ENCODE measurements around the gene MYO5A.

DNA sequence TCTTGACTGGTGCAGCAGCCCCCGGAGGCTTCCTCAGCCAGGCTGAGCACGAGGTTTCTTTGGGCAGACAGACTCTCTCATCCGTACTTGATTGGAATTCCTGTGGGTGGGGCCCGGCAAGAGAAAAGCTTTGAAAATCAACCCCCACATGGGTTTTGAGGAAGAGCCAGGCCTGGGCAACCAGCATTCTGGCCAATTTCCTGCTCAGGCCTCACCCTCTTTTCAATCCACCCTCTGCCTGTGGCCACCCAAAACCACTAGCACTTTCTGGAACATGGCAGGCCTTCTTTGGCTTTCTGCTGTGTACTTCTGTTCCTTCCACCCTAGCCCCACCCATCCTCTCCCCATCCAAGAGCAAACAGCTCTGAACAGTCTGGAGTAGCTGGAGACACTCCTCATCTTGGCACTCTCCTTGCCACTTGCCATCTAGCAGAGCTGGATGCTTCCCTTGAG is 239.0 kb downstream of the MYO5A start:
- TF ChIP-seq, protein P1, sequence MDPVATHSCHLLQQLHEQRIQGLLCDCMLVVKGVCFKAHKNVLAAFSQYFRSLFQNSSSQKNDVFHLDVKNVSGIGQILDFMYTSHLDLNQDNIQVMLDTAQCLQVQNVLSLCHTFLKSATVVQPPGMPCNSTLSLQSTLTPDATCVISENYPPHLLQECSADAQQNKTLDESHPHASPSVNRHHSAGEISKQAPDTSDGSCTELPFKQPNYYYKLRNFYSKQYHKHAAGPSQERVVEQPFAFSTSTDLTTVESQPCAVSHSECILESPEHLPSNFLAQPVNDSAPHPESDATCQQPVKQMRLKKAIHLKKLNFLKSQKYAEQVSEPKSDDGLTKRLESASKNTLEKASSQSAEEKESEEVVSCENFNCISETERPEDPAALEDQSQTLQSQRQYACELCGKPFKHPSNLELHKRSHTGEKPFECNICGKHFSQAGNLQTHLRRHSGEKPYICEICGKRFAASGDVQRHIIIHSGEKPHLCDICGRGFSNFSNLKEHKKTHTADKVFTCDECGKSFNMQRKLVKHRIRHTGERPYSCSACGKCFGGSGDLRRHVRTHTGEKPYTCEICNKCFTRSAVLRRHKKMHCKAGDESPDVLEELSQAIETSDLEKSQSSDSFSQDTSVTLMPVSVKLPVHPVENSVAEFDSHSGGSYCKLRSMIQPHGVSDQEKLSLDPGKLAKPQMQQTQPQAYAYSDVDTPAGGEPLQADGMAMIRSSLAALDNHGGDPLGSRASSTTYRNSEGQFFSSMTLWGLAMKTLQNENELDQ (tag by site-specific recombination; IDR thresholded peaks at IDR 0.05; ENCODE audit: low read depth) = no peak
- TF ChIP-seq ZNF248 (tag by site-specific recombination; IDR thresholded peaks at IDR 0.05) = no peak
- no peak for TF ChIP-seq CTCF (tag by site-specific recombination; IDR thresholded peaks at IDR 0.05)
- no peak for TF ChIP-seq ZNF843 (tag by site-specific recombination; IDR thresholded peaks at IDR 0.05)
- TF ChIP-seq, protein P2, sequence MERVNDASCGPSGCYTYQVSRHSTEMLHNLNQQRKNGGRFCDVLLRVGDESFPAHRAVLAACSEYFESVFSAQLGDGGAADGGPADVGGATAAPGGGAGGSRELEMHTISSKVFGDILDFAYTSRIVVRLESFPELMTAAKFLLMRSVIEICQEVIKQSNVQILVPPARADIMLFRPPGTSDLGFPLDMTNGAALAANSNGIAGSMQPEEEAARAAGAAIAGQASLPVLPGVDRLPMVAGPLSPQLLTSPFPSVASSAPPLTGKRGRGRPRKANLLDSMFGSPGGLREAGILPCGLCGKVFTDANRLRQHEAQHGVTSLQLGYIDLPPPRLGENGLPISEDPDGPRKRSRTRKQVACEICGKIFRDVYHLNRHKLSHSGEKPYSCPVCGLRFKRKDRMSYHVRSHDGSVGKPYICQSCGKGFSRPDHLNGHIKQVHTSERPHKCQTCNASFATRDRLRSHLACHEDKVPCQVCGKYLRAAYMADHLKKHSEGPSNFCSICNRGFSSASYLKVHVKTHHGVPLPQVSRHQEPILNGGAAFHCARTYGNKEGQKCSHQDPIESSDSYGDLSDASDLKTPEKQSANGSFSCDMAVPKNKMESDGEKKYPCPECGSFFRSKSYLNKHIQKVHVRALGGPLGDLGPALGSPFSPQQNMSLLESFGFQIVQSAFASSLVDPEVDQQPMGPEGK (tag by site-specific recombination; IDR thresholded peaks at IDR 0.05) = no peak
- no peak for TF ChIP-seq ZNF544 (tag by site-specific recombination; IDR thresholded peaks at IDR 0.05)
- TF ChIP-seq SP2 (tag by site-specific recombination; IDR thresholded peaks at IDR 0.05) = no peak

All from HEK293 (cell line).